HepG2 (cell line): ENCODE data around the gene UVSSA. TPM values are rescaled to one million over a fixed set of nuclear protein-coding genes. Genes with fewer than 3 reads are reported as not detected.
A peak's percentile ranks its signal among the peaks of the same experiment; 100 is the strongest.

Source experiments
- AGO2 ChIP-seq: fragments of 200-400 bp; formaldehyde crosslinking; optimal IDR thresholded peaks from 2 replicates; pipeline ENCODE3; 2017; ENCODE audit warnings: mild to moderate bottlenecking, low read depth, low read length, moderate library complexity
- ATF6 ChIP-seq: sonication (generic); formaldehyde crosslinking; conservative IDR thresholded peaks from 2 replicates; pipeline ENCODE4 v1.4.0; 2020; ENCODE audit warnings: missing genetic modification reagents
- E2F2 ChIP-seq: sonication (generic); formaldehyde crosslinking; IDR thresholded peaks from 2 replicates; pipeline ENCODE4 v1.4.0; 2020; ENCODE audit warnings: missing genetic modification reagents, borderline replicate concordance
- EEA1 ChIP-seq: sonication (generic); formaldehyde crosslinking; IDR thresholded peaks from 2 replicates; pipeline ENCODE4 v1.5.1; 2020; ENCODE audit warnings: mild to moderate bottlenecking, missing genetic modification reagents, borderline replicate concordance
- HOXA5 ChIP-seq: sonication (generic); formaldehyde crosslinking; IDR thresholded peaks from 2 replicates; pipeline ENCODE4 v1.4.0; 2020; ENCODE audit warnings: missing genetic modification reagents
- NCOA5 ChIP-seq: sonication (generic); formaldehyde crosslinking; IDR thresholded peaks from 2 replicates; pipeline ENCODE4 v1.4.0; 2020; ENCODE audit warnings: missing genetic modification reagents
- NFYC ChIP-seq: IDR thresholded peaks from 2 replicates; pipeline ENCODE4 v1.6.1; 2016; ENCODE audit warnings: missing genetic modification reagents, missing compliant biosample characterization
- PHF20 ChIP-seq: sonication (generic); formaldehyde crosslinking; IDR thresholded peaks from 2 replicates; pipeline ENCODE4 v1.5.0; 2020; ENCODE audit warnings: mild to moderate bottlenecking, missing genetic modification reagents
- PHF8 ChIP-seq: sonication (generic); formaldehyde crosslinking; IDR thresholded peaks from 2 replicates; pipeline ENCODE4 v1.5.0; 2020; ENCODE audit warnings: missing genetic modification reagents
- RNF219 ChIP-seq: sonication (generic); formaldehyde crosslinking; IDR thresholded peaks from 2 replicates; pipeline ENCODE4 v1.5.0; 2020; ENCODE audit warnings: mild to moderate bottlenecking, missing genetic modification reagents
- TCF7 ChIP-seq: sonication (generic); IDR thresholded peaks from 2 replicates; pipeline ENCODE4 v1.6.1; 2016; ENCODE audit warnings: antibody characterized with exemption, low read depth
- TCF7L2 ChIP-seq: IDR thresholded peaks from 2 replicates; pipeline ENCODE4 v1.6.1; 2011; ENCODE audit warnings: mild to moderate bottlenecking, low read depth, low read length, moderate library complexity
- ZBTB26 ChIP-seq: IDR thresholded peaks from 2 replicates; pipeline ENCODE4 v1.6.1; 2016; ENCODE audit warnings: missing compliant biosample characterization, missing genetic modification reagents, borderline replicate concordance
- ZMAT3 ChIP-seq: sonication (generic); formaldehyde crosslinking; conservative IDR thresholded peaks from 2 replicates; pipeline ENCODE4 v1.7.0; 2021; ENCODE audit warnings: missing genetic modification reagents
- ZNF296 ChIP-seq: sonication (generic); formaldehyde crosslinking; conservative IDR thresholded peaks from 2 replicates; pipeline ENCODE4 v1.5.0; 2020; ENCODE audit warnings: mild to moderate bottlenecking, missing genetic modification reagents
- ZNF562 ChIP-seq: sonication (generic); formaldehyde crosslinking; IDR thresholded peaks from 2 replicates; pipeline ENCODE4 v1.8.0; 2022; ENCODE audit warnings: missing genetic modification reagents, borderline replicate concordance
- ZNF569 ChIP-seq: sonication (generic); formaldehyde crosslinking; IDR thresholded peaks from 2 replicates; pipeline ENCODE4 v1.5.0; 2020; ENCODE audit warnings: mild to moderate bottlenecking, missing genetic modification reagents, moderate library complexity, borderline replicate concordance
- polyA plus RNA-seq, 8 experiments: library from polyadenylated mRNA; depleted of rRNA in 3 of 8; stranded (reverse) in 7 of 8; unstranded in 1 of 8; fragments of >200 nt; fragmentation: Illumina TruSeq in 4 of 8; extraction: Trizol in 4 of 8; gene quantifications; 2 replicates each; pipeline versions ENCODE4 v1.2.1 to v1.2.3, GENCODE V29; 2011 to 2016; ENCODE audit warnings: low read depth in 4 of 8, missing spikeins in 1 of 8, mixed read lengths in 1 of 8; ENCODE audit not compliant: insufficient read depth in 1 of 8
- total RNA-seq, 5 experiments: library from RNA; depleted of rRNA; stranded (reverse); fragments of >200 nt; fragmentation: Illumina TruSeq; extraction: Trizol; gene quantifications; 2 replicates each; pipeline ENCODE4 v1.2.3, GENCODE V29; 2016; ENCODE audit warnings: low read depth in 1 of 5
- TF ChIP-seq, protein P1 (sequence below): sonication (generic); formaldehyde crosslinking; IDR thresholded peaks from 2 replicates; pipeline ENCODE4 v1.5.1; 2020; ENCODE audit warnings: missing genetic modification reagents, mild to moderate bottlenecking, borderline replicate concordance
- TF ChIP-seq, protein P2 (sequence below): sonication (generic); formaldehyde crosslinking; IDR thresholded peaks from 2 replicates; pipeline ENCODE4 v1.8.1; 2022; ENCODE audit warnings: mild to moderate bottlenecking, missing genetic modification reagents
- TF ChIP-seq, protein P3 (sequence below): sonication (generic); formaldehyde crosslinking; IDR thresholded peaks from 2 replicates; pipeline ENCODE4 v1.4.0; 2020; ENCODE audit warnings: mild to moderate bottlenecking, missing genetic modification reagents

Gene UVSSA
- total and polyA plus RNA-seq, 2 of the 13 experiments (the other 11 are each of a cell fraction or from before 2014, with no cell fraction given), result 4.6 to 8.4 TPM

- no peak for TF ChIP-seq TCF7
- peak; percentile 100 for TF ChIP-seq ZNF296 (CRISPR knock-in tag)
- TF ChIP-seq, protein P1, sequence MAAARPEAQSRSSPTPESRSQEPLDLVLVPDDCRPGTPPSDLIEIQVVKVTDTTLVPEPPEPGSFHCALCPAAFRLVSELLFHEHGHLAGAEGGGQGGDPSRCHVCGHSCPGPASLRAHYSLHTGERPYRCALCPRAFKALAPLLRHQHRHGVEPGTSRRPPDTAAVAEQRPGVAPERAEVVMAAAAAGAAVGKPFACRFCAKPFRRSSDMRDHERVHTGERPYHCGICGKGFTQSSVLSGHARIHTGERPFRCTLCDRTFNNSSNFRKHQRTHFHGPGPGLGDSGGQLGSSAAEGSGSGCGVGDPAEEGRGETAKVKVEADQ (CRISPR knock-in tag), result peak; percentile 100
- TF ChIP-seq ZMAT3 (CRISPR knock-in tag), result peak; percentile 100
- TF ChIP-seq, protein P2, sequence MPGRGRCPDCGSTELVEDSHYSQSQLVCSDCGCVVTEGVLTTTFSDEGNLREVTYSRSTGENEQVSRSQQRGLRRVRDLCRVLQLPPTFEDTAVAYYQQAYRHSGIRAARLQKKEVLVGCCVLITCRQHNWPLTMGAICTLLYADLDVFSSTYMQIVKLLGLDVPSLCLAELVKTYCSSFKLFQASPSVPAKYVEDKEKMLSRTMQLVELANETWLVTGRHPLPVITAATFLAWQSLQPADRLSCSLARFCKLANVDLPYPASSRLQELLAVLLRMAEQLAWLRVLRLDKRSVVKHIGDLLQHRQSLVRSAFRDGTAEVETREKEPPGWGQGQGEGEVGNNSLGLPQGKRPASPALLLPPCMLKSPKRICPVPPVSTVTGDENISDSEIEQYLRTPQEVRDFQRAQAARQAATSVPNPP (CRISPR knock-in tag), result peak; percentile 99
- no peak for TF ChIP-seq TCF7L2
- TF ChIP-seq PHF20 (CRISPR knock-in tag), result peak; percentile 91
- peak; percentile 86 for TF ChIP-seq PHF8 (CRISPR knock-in tag)
- peak; percentile 100 for TF ChIP-seq EEA1 (CRISPR knock-in tag)
- TF ChIP-seq AGO2, result no peak
- peak; percentile 100 for TF ChIP-seq ATF6 (CRISPR knock-in tag)
- peak; percentile 96 for TF ChIP-seq ZNF562 (CRISPR knock-in tag)
- TF ChIP-seq HOXA5 (CRISPR knock-in tag), result peak; percentile 100
- peak; percentile 99 for TF ChIP-seq ZBTB26 (CRISPR knock-in tag)
- peak; percentile 78 for TF ChIP-seq NFYC (CRISPR knock-in tag)
- peak; percentile 100 for TF ChIP-seq RNF219
- peak; percentile 100; the same call in 1 of the 2 replicates for TF ChIP-seq E2F2 (CRISPR knock-in tag)
- peak; percentile 99; the same call in 1 of the 2 replicates for TF ChIP-seq ZNF569 (CRISPR knock-in tag)
- TF ChIP-seq NCOA5 (CRISPR knock-in tag), result peak; percentile 99
- TF ChIP-seq, protein P3, sequence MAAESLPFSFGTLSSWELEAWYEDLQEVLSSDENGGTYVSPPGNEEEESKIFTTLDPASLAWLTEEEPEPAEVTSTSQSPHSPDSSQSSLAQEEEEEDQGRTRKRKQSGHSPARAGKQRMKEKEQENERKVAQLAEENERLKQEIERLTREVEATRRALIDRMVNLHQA (CRISPR knock-in tag), result peak; percentile 98
Measured at GRCh38 chr4:1410491-1411325, 63.7 kb downstream of the UVSSA start (continued).
